Endothelial cell (in vitro differentiated cells): ENCODE measurements around the gene MUC13. TPM values are rescaled to one million over a fixed set of nuclear protein-coding genes. Genes with fewer than 3 reads are reported as not detected.

Experiments used
- DNase-seq: peaks from one replicate; pipeline ENCODE4 v3.0.0; 2021; ENCODE audit warnings: low spot score
- H3K27ac Mint-ChIP-seq: one replicate; pipeline ENCODE4 v1.8.0; 2021; ENCODE audit warnings: mixed read lengths, inconsistent platforms; ENCODE audit not compliant: unreplicated experiment
- H3K27me3 Mint-ChIP-seq: one replicate; pipeline ENCODE4 v1.8.0; 2021; ENCODE audit warnings: mild to moderate bottlenecking, moderate library complexity, mixed read lengths, inconsistent platforms; ENCODE audit not compliant: unreplicated experiment
- H3K36me3 Mint-ChIP-seq: one replicate; pipeline ENCODE4 v1.8.0; 2021; ENCODE audit warnings: mild to moderate bottlenecking, low read depth, mixed read lengths, inconsistent platforms; ENCODE audit not compliant: unreplicated experiment
- H3K4me1 Mint-ChIP-seq: one replicate; pipeline ENCODE4 v1.8.0; 2021; ENCODE audit warnings: mild to moderate bottlenecking, mixed read lengths, inconsistent platforms; ENCODE audit not compliant: unreplicated experiment
- H3K4me3 Mint-ChIP-seq: one replicate; pipeline ENCODE4 v1.8.0; 2021; ENCODE audit warnings: mild to moderate bottlenecking, mixed read lengths, inconsistent platforms; ENCODE audit not compliant: unreplicated experiment
- H3K9me3 Mint-ChIP-seq: one replicate; pipeline ENCODE4 v1.8.0; 2021; ENCODE audit warnings: mixed read lengths, inconsistent platforms; ENCODE audit not compliant: unreplicated experiment
- total RNA-seq: library from RNA; stranded (reverse); fragmentation: NEBNext Ultra II Directional; extraction: Animal tissue kit (Norgen Biotek cat#: 25700); gene quantifications from one replicate; pipeline ENCODE4 v1.2.1, GENCODE V29; 2021; ENCODE audit not compliant: unreplicated experiment
- TF ChIP-seq, protein P1 (sequence below): fragments of 200-600 bp; sonication (generic); IDR thresholded peaks from one replicate; pipeline ENCODE4 v1.5.0; 2021; ENCODE audit warnings: antibody characterized with exemption; ENCODE audit not compliant: unreplicated experiment

Gene MUC13
- total RNA-seq, 1 donor from 2014 or later, result not detected

- Mint-ChIP-seq H3K36me3 (no peaks in the 10 kb centered on the region), H3K27ac (peak within 1 kb of the TSS; percentile 74), H3K9me3 (no peaks in the 10 kb centered on the region), H3K27me3 (peaks cover 4% of the 10 kb centered on the region), H3K4me1 (peaks cover 29% of the 10 kb centered on the region), H3K4me3 (peak within 1 kb of the TSS; percentile 87)
- TF ChIP-seq, protein P1, sequence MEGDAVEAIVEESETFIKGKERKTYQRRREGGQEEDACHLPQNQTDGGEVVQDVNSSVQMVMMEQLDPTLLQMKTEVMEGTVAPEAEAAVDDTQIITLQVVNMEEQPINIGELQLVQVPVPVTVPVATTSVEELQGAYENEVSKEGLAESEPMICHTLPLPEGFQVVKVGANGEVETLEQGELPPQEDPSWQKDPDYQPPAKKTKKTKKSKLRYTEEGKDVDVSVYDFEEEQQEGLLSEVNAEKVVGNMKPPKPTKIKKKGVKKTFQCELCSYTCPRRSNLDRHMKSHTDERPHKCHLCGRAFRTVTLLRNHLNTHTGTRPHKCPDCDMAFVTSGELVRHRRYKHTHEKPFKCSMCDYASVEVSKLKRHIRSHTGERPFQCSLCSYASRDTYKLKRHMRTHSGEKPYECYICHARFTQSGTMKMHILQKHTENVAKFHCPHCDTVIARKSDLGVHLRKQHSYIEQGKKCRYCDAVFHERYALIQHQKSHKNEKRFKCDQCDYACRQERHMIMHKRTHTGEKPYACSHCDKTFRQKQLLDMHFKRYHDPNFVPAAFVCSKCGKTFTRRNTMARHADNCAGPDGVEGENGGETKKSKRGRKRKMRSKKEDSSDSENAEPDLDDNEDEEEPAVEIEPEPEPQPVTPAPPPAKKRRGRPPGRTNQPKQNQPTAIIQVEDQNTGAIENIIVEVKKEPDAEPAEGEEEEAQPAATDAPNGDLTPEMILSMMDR, result no peak
- DNase-seq, result peak; percentile 60
Observed at GRCh38 chr3:124887177-124887931, 47.2 kb downstream of the MUC13 start, which contains the start of gene ITGB5. Gene ITGB5 (minus strand): TSS chr3:124887365. CDS start chr3:124887000, 365 bp downstream.

DNA sequence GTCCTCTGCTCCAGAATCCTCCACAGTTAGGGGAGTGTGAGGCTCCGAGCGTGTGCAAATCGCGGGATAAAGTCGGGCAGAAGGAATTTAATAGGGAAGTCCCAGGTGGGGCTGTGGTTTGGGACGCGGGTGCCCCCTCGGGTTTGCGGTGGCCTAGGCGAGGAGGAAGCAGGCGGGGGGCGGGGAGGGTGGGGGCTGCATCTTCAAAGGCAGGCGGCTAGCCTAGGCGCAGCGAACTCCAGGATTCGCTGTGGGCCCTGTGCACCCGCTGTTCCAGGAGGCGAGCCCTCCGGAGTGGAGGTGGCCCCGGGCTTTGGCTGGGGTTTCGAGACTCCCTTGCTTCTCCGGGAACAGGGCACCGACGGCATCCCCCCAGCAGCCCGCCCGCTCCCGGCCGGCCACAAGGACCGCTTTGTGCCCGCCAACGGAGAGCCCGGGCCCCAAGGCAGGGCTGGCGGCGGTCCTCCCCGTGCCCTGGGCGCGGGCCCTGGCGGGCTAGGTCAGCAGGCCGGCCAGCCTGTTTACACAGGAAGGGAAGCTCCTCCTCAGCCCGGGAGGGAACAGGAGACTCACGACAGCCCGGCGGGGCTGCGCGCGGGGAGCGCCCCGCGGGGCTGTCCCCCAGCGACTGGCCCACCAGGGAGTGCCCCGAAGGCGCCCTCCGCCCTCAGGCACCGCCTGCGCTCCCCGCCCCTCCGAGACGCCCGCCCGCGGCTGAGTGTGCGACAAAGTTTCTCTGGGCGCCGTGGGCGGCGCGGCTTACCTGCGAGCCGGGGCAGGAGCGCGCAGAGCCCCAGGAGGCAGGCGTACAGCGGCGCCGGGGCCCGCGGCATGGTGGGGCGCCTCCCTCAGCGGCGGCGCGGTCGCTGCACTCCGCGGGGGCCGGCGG lies 48.1 kb downstream of the MUC13 start:
- Mint-ChIP-seq H3K36me3 (no peaks in the 10 kb centered on the region), H3K27me3 (peaks cover 8% of the 10 kb centered on the region), H3K9me3 (no peaks in the 10 kb centered on the region), H3K4me1 (peaks cover 33% of the 10 kb centered on the region), H3K4me3 (peak overlapping the region; percentile 87), H3K27ac (peak overlapping the region; percentile 1)
- TF ChIP-seq, protein P1, result no peak
- DNase-seq, result peak; percentile 59

- Mint-ChIP-seq H3K27me3 (peaks cover 8% of the 10 kb centered on the region), H3K9me3 (no peaks in the 10 kb centered on the region), H3K4me1 (peaks cover 33% of the 10 kb centered on the region), H3K4me3 (peak overlapping the region; percentile 87), H3K27ac (peak overlapping the region; percentile 1), H3K36me3 (no peaks in the 10 kb centered on the region)
- no peak for DNase-seq
- TF ChIP-seq, protein P1, result no peak
Observed at GRCh38 chr3:124885466-124886167, 48.9 kb downstream of the MUC13 start.

DNA sequence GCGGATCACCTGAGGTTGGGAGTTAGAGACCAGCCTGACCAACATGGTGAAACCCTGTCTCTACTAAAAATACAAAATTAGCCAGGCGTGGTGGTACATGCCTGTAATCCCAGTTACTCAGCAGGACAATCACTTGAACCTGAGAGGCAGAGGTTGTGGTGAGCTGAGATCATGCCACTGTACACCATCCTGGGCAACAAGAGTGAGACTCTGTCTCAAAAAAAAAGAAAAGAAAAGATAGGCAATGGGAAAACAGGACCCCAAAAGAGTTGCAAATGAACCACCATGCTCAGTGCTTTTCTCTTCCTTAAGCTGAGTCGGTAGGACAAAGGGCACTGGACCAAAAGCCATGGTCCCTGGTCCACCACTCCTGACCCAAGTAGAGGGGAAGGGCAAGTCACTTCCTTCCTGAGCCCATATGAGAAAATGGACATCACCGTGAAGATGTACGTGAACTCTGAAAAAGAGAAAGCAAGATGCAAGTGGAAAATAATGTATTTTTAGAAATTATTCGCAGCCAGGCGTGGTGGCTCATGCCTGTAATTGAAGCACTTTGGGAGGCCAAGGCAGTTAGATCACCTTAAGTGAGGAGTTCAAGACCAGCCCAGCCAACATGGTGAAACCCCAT lies 50.0 kb downstream of the MUC13 start:
- Mint-ChIP-seq H3K36me3 (no peaks in the 10 kb centered on the region), H3K27ac (no peak overlapping the region), H3K4me3 (no peak overlapping the region), H3K27me3 (peaks cover 8% of the 10 kb centered on the region), H3K4me1 (peaks cover 33% of the 10 kb centered on the region), H3K9me3 (no peaks in the 10 kb centered on the region)
- no peak for DNase-seq
- TF ChIP-seq, protein P1, result no peak
